Measurements from ENCODE around the gene SH3RF3.
A peak's percentile ranks its signal among the peaks of the same experiment; 100 is the strongest.
"Not testable (repeated sequence)": the region's sequence is repeated elsewhere in the genome, so short reads cannot be mapped to it uniquely, and the experiment has no call there.

Gene SH3RF3

GRCh38 chr2:109128616-109129355 is at the start of gene SH3RF3:
SH3RF3 (plus strand) TSS chr2:109129205.
- DNase-seq (ENCODE audit: low read depth) = peak; percentile 64

- DNase-seq (ENCODE audit: low read depth) = no peak
Measured at GRCh38 chr2:109079590-109079989, 49.4 kb upstream of the SH3RF3 start.

GRCh38 chr2:109080109-109080508 is 48.9 kb upstream of the SH3RF3 start:
- no peak for DNase-seq (ENCODE audit: low read depth)

- DNase-seq (ENCODE audit: low read depth) = no peak
Measured at GRCh38 chr2:109080757-109081156, 48.2 kb upstream of the SH3RF3 start.

GRCh38 chr2:109081374-109081773 is 47.6 kb upstream of the SH3RF3 start:
- no peak for DNase-seq (ENCODE audit: low read depth)

- no peak for DNase-seq (ENCODE audit: low read depth)
Measured at GRCh38 chr2:109083771-109084170, 45.2 kb upstream of the SH3RF3 start.

GRCh38 chr2:109084341-109084740 is 44.7 kb upstream of the SH3RF3 start:
- DNase-seq (ENCODE audit: low read depth) = no peak

GRCh38 chr2:109085912-109086742 is 42.9 kb upstream of the SH3RF3 start:
- no peak for DNase-seq (ENCODE audit: low read depth)

GRCh38 chr2:109086743-109087020 is 42.3 kb upstream of the SH3RF3 start:
- no peak for DNase-seq (ENCODE audit: low read depth)

- DNase-seq (ENCODE audit: low read depth) = no peak
Measured at GRCh38 chr2:109087055-109087663, 41.8 kb upstream of the SH3RF3 start.

- no peak for DNase-seq (ENCODE audit: low read depth)
Measured at GRCh38 chr2:109089602-109090300, 39.3 kb upstream of the SH3RF3 start.

GRCh38 chr2:109091526-109091925 is 37.5 kb upstream of the SH3RF3 start:
- DNase-seq (ENCODE audit: low read depth) = no peak

GRCh38 chr2:109094144-109094543 is 34.9 kb upstream of the SH3RF3 start:
- DNase-seq (ENCODE audit: low read depth) = no peak

- DNase-seq (ENCODE audit: low read depth) = no peak
Measured at GRCh38 chr2:109098251-109098920, 30.6 kb upstream of the SH3RF3 start.

GRCh38 chr2:109098921-109099273 is 30.1 kb upstream of the SH3RF3 start:
- DNase-seq (ENCODE audit: low read depth) = no peak

- DNase-seq (ENCODE audit: low read depth) = no peak
Measured at GRCh38 chr2:109102588-109103233, 26.3 kb upstream of the SH3RF3 start.

GRCh38 chr2:109105113-109105512 is 23.9 kb upstream of the SH3RF3 start:
- no peak for DNase-seq (ENCODE audit: low read depth)

GRCh38 chr2:109108740-109109139 is 20.3 kb upstream of the SH3RF3 start:
- DNase-seq (ENCODE audit: low read depth) = no peak

GRCh38 chr2:109109342-109109741 is 19.7 kb upstream of the SH3RF3 start:
- no peak for DNase-seq (ENCODE audit: low read depth)

- DNase-seq (ENCODE audit: low read depth) = no peak
Measured at GRCh38 chr2:109110170-109110569, 18.8 kb upstream of the SH3RF3 start.

- DNase-seq (ENCODE audit: low read depth) = not testable (repeated sequence)
Measured at GRCh38 chr2:109117181-109117580, 11.8 kb upstream of the SH3RF3 start.

GRCh38 chr2:109117780-109118179 is 11.2 kb upstream of the SH3RF3 start:
- peak; percentile 50 for DNase-seq (ENCODE audit: low read depth)

Data from fibroblast of gingiva (primary cell).